ENCODE results near the gene TRIO.

The TRIO gene

GRCh38 chr5:14467886-14468285 lies 324.7 kb downstream of the TRIO start:
- no peak for TF ChIP-seq EZH2 (IDR thresholded peaks at IDR 0.05; ENCODE audit: borderline replicate concordance, low read depth, low read length, severe bottlenecking)
- no peak for TF ChIP-seq CTCF (IDR thresholded peaks at IDR 0.05; ENCODE audit: borderline replicate concordance, extremely low read depth, low read length, poor library complexity, severe bottlenecking)
- H3K79me2 ChIP-seq (ENCODE audit: insufficient read depth, low read length) = no peaks in the 10 kb centered on the region
- no peak overlapping the region for H3K9ac ChIP-seq (ENCODE audit: low read depth, low read length)
- no peaks in the 10 kb centered on the region for H3K27me3 ChIP-seq (ENCODE audit: insufficient read depth, low read length, poor library complexity)
- DNase-seq (no peak), ATAC-seq (ENCODE audit: insufficient read depth, low read depth) (no peak)
- no peak overlapping the region for H3K27ac ChIP-seq (ENCODE audit: low read length)
- no peak overlapping the region for H2AFZ ChIP-seq (ENCODE audit: low read depth, low read length)
- H3K4me1 ChIP-seq (ENCODE audit: insufficient read depth, low read length) = no peaks in the 10 kb centered on the region
- no peaks in the 10 kb centered on the region for H3K9me3 ChIP-seq (ENCODE audit: insufficient read depth, low read length, severe bottlenecking)
- no peak overlapping the region for H3K4me2 ChIP-seq (ENCODE audit: insufficient read depth, low read length)
- H4K20me1 ChIP-seq (ENCODE audit: insufficient read depth, low read length) = no peaks in the 10 kb centered on the region
- no peak overlapping the region for H3K4me3 ChIP-seq (ENCODE audit: low read depth in 1 of 2, low read length in 2 of 2)
- H3K36me3 ChIP-seq (ENCODE audit: insufficient read depth, low read length) = no peaks in the 10 kb centered on the region

- TF ChIP-seq CTCF (IDR thresholded peaks at IDR 0.05; ENCODE audit: borderline replicate concordance, extremely low read depth, low read length, poor library complexity, severe bottlenecking) (no peak), EZH2 (IDR thresholded peaks at IDR 0.05; ENCODE audit: borderline replicate concordance, low read depth, low read length, severe bottlenecking) (no peak)
- no peak overlapping the region for H3K4me3 ChIP-seq (ENCODE audit: low read depth in 1 of 2, low read length in 2 of 2)
- H3K4me2 ChIP-seq (ENCODE audit: insufficient read depth, low read length) = no peak overlapping the region
- H2AFZ ChIP-seq (ENCODE audit: low read depth, low read length) = no peak overlapping the region
- no peak overlapping the region for H3K9ac ChIP-seq (ENCODE audit: low read depth, low read length)
- H3K9me3 ChIP-seq (ENCODE audit: insufficient read depth, low read length, severe bottlenecking) = no peaks in the 10 kb centered on the region
- H3K4me1 ChIP-seq (ENCODE audit: insufficient read depth, low read length) = no peaks in the 10 kb centered on the region
- H4K20me1 ChIP-seq (ENCODE audit: insufficient read depth, low read length) = no peaks in the 10 kb centered on the region
- H3K79me2 ChIP-seq (ENCODE audit: insufficient read depth, low read length) = no peaks in the 10 kb centered on the region
- ATAC-seq (ENCODE audit: insufficient read depth, low read depth) (no peak), DNase-seq (no peak)
- H3K27ac ChIP-seq (ENCODE audit: low read length) = no peak overlapping the region
- no peaks in the 10 kb centered on the region for H3K27me3 ChIP-seq (ENCODE audit: insufficient read depth, low read length, poor library complexity)
- H3K36me3 ChIP-seq (ENCODE audit: insufficient read depth, low read length) = no peaks in the 10 kb centered on the region
Observed at GRCh38 chr5:14469551-14470377, 326.6 kb downstream of the TRIO start.

GRCh38 chr5:14471507-14471906 lies 328.4 kb downstream of the TRIO start:
- Histone ChIP-seq H3K27me3 (ENCODE audit: insufficient read depth, low read length, poor library complexity) (no peaks in the 10 kb centered on the region), H2AFZ (ENCODE audit: low read depth, low read length) (no peak overlapping the region), H3K9me3 (ENCODE audit: insufficient read depth, low read length, severe bottlenecking) (no peaks in the 10 kb centered on the region), H3K4me3 (ENCODE audit: low read depth in 1 of 2, low read length in 2 of 2) (no peak overlapping the region), H3K27ac (ENCODE audit: low read length) (no peak overlapping the region), H3K4me1 (ENCODE audit: insufficient read depth, low read length) (no peaks in the 10 kb centered on the region), H3K36me3 (ENCODE audit: insufficient read depth, low read length) (no peaks in the 10 kb centered on the region), H3K9ac (ENCODE audit: low read depth, low read length) (no peak overlapping the region), H4K20me1 (ENCODE audit: insufficient read depth, low read length) (no peaks in the 10 kb centered on the region), H3K79me2 (ENCODE audit: insufficient read depth, low read length) (no peaks in the 10 kb centered on the region), H3K4me2 (ENCODE audit: insufficient read depth, low read length) (no peak overlapping the region)
- ATAC-seq (ENCODE audit: insufficient read depth, low read depth) = no peak
- TF ChIP-seq CTCF (IDR thresholded peaks at IDR 0.05; ENCODE audit: borderline replicate concordance, extremely low read depth, low read length, poor library complexity, severe bottlenecking) (no peak), EZH2 (IDR thresholded peaks at IDR 0.05; ENCODE audit: borderline replicate concordance, low read depth, low read length, severe bottlenecking) (no peak)
- no peak for DNase-seq
